Cardiac fibroblast (primary cell): ENCODE results near the gene DTD1.

Source experiments
- DNase-seq, 2 donors: peaks; one replicate each; pipeline versions ENCODE4 v3.0.0 to v3.0.0-alpha.2; 2010; ENCODE audit warnings: low read depth in 2 of 2
- H3K4me3 ChIP-seq, 2 donors: replicated peaks in 1 of 2; 1 replicate in 1 of 2; 2 replicates in 1 of 2; pipeline ENCODE4 v1.5.1; 2011; ENCODE audit warnings: low read depth in 2 of 2, low read length in 2 of 2, mild to moderate bottlenecking in 2 of 2, moderate library complexity in 1 of 2
- CTCF ChIP-seq: IDR thresholded peaks from one replicate; pipeline ENCODE4 v1.5.1; 2011; ENCODE audit warnings: low read depth, mild to moderate bottlenecking, low read length, inconsistent platforms

Gene DTD1

GRCh38 chr20:18678549-18679419, 90.9 kb downstream of the DTD1 start:
- no peak for TF ChIP-seq CTCF
- no peak overlapping the region for H3K4me3 ChIP-seq
- DNase-seq, result peak; percentile 7 to 26

GRCh38 chr20:18683839-18684238, 96.0 kb downstream of the DTD1 start:
- no peak for TF ChIP-seq CTCF
- no peak overlapping the region for H3K4me3 ChIP-seq
- DNase-seq, result no peak

DNA sequence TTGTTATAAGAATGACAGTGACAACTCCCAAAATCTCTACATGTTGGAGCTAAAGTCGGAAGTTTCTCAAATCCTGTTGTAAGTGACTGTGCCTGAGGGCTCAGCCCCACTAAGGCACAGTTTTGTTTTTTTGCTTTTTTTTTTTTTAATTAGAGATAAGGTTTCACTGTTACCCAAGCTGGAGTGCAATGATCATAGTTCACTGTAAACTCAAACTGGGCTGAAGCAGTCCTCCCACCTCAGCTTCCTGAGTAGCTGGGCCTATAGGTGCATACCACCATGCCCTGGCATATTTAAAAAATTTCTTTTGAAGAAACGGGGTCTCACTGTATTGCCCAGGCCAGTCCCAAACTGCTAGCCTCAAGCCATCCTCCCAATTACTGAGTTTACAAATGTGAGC, 96.9 kb downstream of the DTD1 start:
- no peak for DNase-seq
- TF ChIP-seq CTCF, result no peak
- H3K4me3 ChIP-seq, result no peak overlapping the region

DNA sequence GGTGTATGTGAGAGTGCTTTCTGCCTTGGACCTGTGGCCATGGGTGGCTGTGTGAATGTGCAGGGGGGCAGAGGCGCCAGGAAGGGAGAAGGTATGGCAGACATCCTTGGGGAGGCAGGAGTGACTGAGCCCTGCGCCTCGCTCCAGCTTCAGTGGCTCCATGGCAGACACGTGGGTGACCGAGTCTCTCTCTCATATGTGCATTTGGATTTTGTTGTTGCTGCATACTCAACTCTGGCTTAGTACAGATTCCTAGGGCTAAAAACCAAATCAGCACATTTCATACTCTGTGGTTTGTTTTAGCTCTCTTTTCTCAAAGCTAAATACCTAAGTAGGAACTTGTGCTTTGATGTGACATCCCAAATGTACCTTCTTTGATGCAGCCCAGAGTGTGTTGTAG, 97.6 kb downstream of the DTD1 start:
- no peak for TF ChIP-seq CTCF
- DNase-seq, result no peak
- H3K4me3 ChIP-seq, result no peak overlapping the region

DNA sequence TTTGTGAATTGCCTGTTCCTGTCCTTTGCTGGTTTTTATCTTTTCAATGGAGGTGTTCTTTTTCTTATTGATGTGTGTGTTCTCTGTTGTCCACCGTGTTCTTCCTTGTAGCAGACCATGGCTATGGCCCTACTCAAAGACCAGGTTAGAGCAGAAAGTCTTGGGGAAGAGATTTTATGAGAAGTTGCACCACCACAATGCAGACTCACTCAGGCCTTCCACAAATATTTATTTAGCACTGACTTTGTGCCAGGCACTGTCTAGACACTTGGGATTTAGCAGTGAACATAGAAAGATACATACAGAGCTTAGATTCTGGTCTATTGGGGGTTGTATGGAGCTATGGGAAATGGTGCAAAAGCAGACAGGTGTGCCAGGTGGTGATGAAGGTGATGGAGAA, 98.8 kb downstream of the DTD1 start:
- DNase-seq, result no peak
- TF ChIP-seq CTCF, result no peak
- no peak overlapping the region for H3K4me3 ChIP-seq

- TF ChIP-seq CTCF, result no peak
- H3K4me3 ChIP-seq, result no peak overlapping the region
- DNase-seq, result no peak
Observed at GRCh38 chr20:18688676-18689075, 100.8 kb downstream of the DTD1 start.
